Kidney (tissue), 14 donors: ENCODE data around the gene NUDT11. TPM values are rescaled to one million over a fixed set of nuclear protein-coding genes. Genes with fewer than 3 reads are reported as not detected.
"Not testable (repeated sequence)": the region's sequence is repeated elsewhere in the genome, so short reads cannot be mapped to it uniquely, and the experiment has no call there.

Experiments used
- DNase-seq, 5 donors: peaks; one replicate each; pipeline ENCODE4 v3.0.0-alpha.2; 2013 to 2020
- FAIRE-seq: peaks from 2 replicates; lab custom pipeline; 2012; peaks lifted over from hg19 to GRCh38; lab: Jason Lieb, UNC
- H3K27ac ChIP-seq, 2 donors: one replicate each; pipeline ENCODE4 v1.7.0; 2013; ENCODE audit warnings: low read depth in 2 of 2, low read length in 2 of 2, inconsistent platforms in 1 of 2
- H3K27me3 ChIP-seq: one replicate; pipeline ENCODE4 v1.7.1; 2013; ENCODE audit warnings: low read length, inconsistent platforms; ENCODE audit not compliant: control insufficient read depth, insufficient read depth
- H3K36me3 ChIP-seq, 3 donors: one replicate each; pipeline versions ENCODE4 v1.7.0 to v1.7.1; 2013; ENCODE audit warnings: low read length in 3 of 3, control low read depth in 1 of 3, inconsistent platforms in 1 of 3; ENCODE audit not compliant: insufficient read depth in 3 of 3, control insufficient read depth in 2 of 3
- H3K4me1 ChIP-seq, 3 donors: one replicate each; pipeline versions ENCODE4 v1.7.0 to v1.7.1; 2013; ENCODE audit warnings: low read length in 3 of 3, inconsistent platforms in 1 of 3, low read depth in 1 of 3; ENCODE audit not compliant: control insufficient read depth in 2 of 3, insufficient read depth in 2 of 3
- H3K4me3 ChIP-seq, 3 donors: one replicate each; pipeline versions ENCODE4 v1.7.0 to v1.8.1; 2013; ENCODE audit warnings: low read length in 3 of 3, control low read depth in 1 of 3, inconsistent platforms in 1 of 3
- H3K9ac ChIP-seq, 3 donors: one replicate each; pipeline versions ENCODE4 v1.7.0 to v1.7.1; 2013; ENCODE audit warnings: low read length in 3 of 3, control low read depth in 1 of 3, inconsistent platforms in 1 of 3
- H3K9me3 ChIP-seq, 3 donors: one replicate each; pipeline versions ENCODE4 v1.7.0 to v1.7.1; 2013; ENCODE audit warnings: low read length in 3 of 3, control low read depth in 1 of 3, inconsistent platforms in 1 of 3; ENCODE audit not compliant: control insufficient read depth in 2 of 3, insufficient read depth in 1 of 3
- intact Hi-C: fragments of 100-400 bp; cut with DNase I; formaldehyde crosslinking; loops from one replicate; pipeline ENCODE4 v1.11.1; 2022
- polyA plus RNA-seq: library from polyadenylated mRNA; stranded (reverse); fragments of 350-450 nt; fragmentation: Illumina TruSeq; extraction: RNeasy Lipid Tissue Mini Kit (QIAGEN cat#74804); gene quantifications from one replicate; pipeline ENCODE4 v1.2.3, GENCODE V29; 2014; ENCODE audit warnings: low read depth, low replicate concordance; ENCODE audit not compliant: insufficient read depth
- total RNA-seq: library from RNA; stranded (reverse); fragmentation: NEBNext Ultra II Directional; extraction: Animal tissue kit (Norgen Biotek cat#: 25700); gene quantifications from one replicate; pipeline ENCODE4 v1.2.1, GENCODE V29; 2021
- TF ChIP-seq, protein P1 (sequence below): IDR thresholded peaks from 3 replicates; pipeline ENCODE4 v1.5.1; 2012; ENCODE audit warnings: mild to moderate bottlenecking, moderate library complexity, borderline replicate concordance; ENCODE audit not compliant: insufficient read depth; ENCODE audit errors: extremely low read depth
- donor health status: control.
- donor health status: control.
- donor health status: control.
- donor health status: control.
- donor health status: control.
- donor health status: DM: yes; HTN: yes; CAD: no.
- donor health status: Normal renal cell carcinoma (clear cell type).

NUDT11 gene
- total and polyA plus RNA-seq, 2 donors from 2014 or later = 0.82 to 0.85 TPM

DNA sequence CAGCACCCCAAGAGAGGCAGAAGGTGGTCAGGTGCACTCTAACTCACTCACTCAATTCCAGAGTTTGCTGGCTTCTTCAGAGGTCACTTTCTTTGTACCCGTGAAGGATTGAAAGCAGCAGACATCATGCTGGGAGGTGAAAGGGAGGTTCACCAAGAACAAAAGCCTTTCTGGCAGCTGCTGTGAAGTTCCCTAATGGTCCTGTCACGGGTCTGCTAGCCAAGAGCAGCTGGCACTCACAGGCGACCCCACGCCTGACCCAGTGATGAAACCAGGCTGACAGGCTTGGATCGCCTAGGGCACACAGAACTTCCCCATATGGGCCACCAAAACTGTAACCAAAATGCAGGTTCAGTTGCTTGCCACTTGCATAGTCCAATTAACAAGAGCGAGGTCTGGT, 11.8 kb downstream of the NUDT11 start:
- intact Hi-C loops = no loop called here
- H3K9ac ChIP-seq = no peak overlapping the region
- H3K4me1 ChIP-seq = no peaks in the 10 kb centered on the region
- H3K27ac ChIP-seq = no peak overlapping the region
- TF ChIP-seq, protein P1, sequence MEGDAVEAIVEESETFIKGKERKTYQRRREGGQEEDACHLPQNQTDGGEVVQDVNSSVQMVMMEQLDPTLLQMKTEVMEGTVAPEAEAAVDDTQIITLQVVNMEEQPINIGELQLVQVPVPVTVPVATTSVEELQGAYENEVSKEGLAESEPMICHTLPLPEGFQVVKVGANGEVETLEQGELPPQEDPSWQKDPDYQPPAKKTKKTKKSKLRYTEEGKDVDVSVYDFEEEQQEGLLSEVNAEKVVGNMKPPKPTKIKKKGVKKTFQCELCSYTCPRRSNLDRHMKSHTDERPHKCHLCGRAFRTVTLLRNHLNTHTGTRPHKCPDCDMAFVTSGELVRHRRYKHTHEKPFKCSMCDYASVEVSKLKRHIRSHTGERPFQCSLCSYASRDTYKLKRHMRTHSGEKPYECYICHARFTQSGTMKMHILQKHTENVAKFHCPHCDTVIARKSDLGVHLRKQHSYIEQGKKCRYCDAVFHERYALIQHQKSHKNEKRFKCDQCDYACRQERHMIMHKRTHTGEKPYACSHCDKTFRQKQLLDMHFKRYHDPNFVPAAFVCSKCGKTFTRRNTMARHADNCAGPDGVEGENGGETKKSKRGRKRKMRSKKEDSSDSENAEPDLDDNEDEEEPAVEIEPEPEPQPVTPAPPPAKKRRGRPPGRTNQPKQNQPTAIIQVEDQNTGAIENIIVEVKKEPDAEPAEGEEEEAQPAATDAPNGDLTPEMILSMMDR = no peak
- H3K36me3 ChIP-seq = no peaks in the 10 kb centered on the region
- H3K4me3 ChIP-seq = no peak overlapping the region
- no peak for FAIRE-seq
- no peaks in the 10 kb centered on the region for H3K9me3 ChIP-seq
- DNase-seq = no peak
- no peaks in the 10 kb centered on the region for H3K27me3 ChIP-seq

DNA sequence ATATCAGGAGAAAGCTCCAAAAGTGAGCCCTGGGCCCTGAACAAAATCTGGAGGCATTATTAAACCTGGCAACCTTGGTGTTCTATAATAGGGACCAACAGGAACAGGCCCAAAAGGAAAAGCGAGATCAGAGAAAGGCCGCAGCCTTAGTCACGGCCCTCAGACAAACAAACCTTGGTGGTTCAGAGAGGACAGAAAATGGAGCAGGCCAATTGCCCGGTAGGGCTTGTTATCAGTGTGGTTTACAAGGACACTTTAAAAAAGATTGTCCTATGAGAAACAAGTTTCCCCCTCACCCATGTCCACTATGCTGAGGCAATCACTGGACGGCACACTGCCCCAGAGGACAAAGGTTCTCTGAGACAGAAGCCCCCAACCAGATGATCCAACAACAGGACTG, 14.0 kb downstream of the NUDT11 start:
- FAIRE-seq = not testable (repeated sequence)

DNA sequence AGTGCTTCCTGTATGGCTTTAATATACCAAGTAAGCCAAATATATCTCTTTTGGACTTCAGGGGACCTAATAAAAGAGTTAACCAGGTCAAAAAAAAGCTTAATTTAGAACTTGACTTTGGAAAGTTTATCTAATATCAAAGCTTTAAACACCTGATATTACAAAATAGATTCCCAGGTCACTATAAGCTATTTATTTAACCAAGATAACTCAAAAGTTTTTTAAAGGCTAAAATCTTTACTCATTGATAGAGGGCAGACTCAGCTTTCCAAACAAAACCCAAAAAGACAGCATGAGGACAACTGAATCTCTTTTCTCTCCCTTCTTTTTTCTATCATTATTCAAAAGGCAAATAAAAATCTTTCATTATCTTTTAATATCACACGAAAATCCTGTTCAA, 19.5 kb downstream of the NUDT11 start:
- TF ChIP-seq, protein P1 = no peak
- no peaks in the 10 kb centered on the region for H3K9me3 ChIP-seq
- H3K27ac ChIP-seq = no peak overlapping the region
- FAIRE-seq (no peak), DNase-seq (no peak)
- H3K9ac ChIP-seq = no peak overlapping the region
- H3K4me3 ChIP-seq = no peak overlapping the region
- H3K27me3 ChIP-seq = peaks cover 2% of the 10 kb centered on the region
- H3K4me1 ChIP-seq = no peaks in the 10 kb centered on the region
- no peaks in the 10 kb centered on the region for H3K36me3 ChIP-seq
- intact Hi-C loops = no loop called here

More for the DNA sequence above, 14.0 kb downstream of the NUDT11 start:
- DNase-seq, H3K9ac ChIP-seq, intact Hi-C loops, H3K27me3 ChIP-seq, H3K9me3 ChIP-seq, H3K4me3 ChIP-seq, H3K4me1 ChIP-seq, H3K36me3 ChIP-seq, H3K27ac ChIP-seq: not testable (repeated sequence)

DNA sequence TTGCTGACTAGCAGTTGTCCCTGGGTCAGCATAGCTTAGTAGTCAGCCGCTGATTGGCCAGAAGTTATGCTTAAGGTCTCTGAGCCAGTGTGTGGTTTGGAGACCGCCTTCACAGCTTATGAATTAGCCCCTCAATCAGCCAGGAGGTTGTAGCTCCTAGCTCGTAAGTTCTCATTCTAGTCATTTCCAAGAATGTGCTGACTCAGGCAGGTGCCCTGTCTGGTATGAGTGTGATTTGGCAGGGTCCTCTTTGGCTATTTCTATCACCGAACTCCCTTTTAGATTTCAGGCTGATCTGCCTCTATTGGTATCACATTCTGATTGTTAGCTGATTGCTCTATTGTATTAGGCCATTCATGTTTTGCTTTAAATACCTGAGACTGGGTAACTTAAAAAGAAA, 33.1 kb downstream of the NUDT11 start:
- H3K27ac ChIP-seq = no peak overlapping the region
- intact Hi-C loops = no loop called here
- TF ChIP-seq, protein P1 = no peak

More for the DNA sequence above, 33.1 kb downstream of the NUDT11 start:
- Histone ChIP-seq H3K4me3 (no peak overlapping the region), H3K9me3 (no peaks in the 10 kb centered on the region), H3K4me1 (no peaks in the 10 kb centered on the region), H3K9ac (no peak overlapping the region), H3K27me3 (no peaks in the 10 kb centered on the region), H3K36me3 (no peaks in the 10 kb centered on the region)
- FAIRE-seq = no peak
- no peak for DNase-seq
